22Rv1 (cell line): Measurements from ENCODE around the gene USP48.

ENCODE experiments used
- CTCF ChIP-seq: fragments of 450-650 bp; IDR thresholded peaks from 2 replicates; pipeline ENCODE4 v1.5.1; 2017; ENCODE audit warnings: mild to moderate bottlenecking
- ZFX ChIP-seq: fragments of 450-650 bp; IDR thresholded peaks from 2 replicates; pipeline ENCODE4 v1.6.1; 2017; ENCODE audit warnings: antibody characterized with exemption, borderline replicate concordance

- TF ChIP-seq CTCF (no peak), ZFX (no peak)
Observed at GRCh38 chr1:21793104-21793503, 10.2 kb upstream of the USP48 start.
